Peyer's patch (tissue), 4 donors: Measurements from ENCODE around the gene BRAF.
A peak's percentile ranks its signal among the peaks of the same experiment; 100 is the strongest.

ENCODE experiments used
- CTCF ChIP-seq, 6 experiments: fragments of 450-650 bp in 4 of 6; fragments of 200-600 bp in 2 of 6; sonication (generic) in 1 of 6; IDR thresholded peaks; one replicate each; pipeline ENCODE4 v1.5.1; 2017 to 2019; ENCODE audit warnings: antibody characterized with exemption in 6 of 6, mild to moderate bottlenecking in 3 of 6, moderate library complexity in 1 of 6
- POLR2A ChIP-seq, 2 donors: fragments of 450-650 bp; IDR thresholded peaks; one replicate each; pipeline ENCODE4 v1.5.1; 2017; ENCODE audit warnings: antibody characterized with exemption in 2 of 2, mild to moderate bottlenecking in 2 of 2, moderate library complexity in 2 of 2

GRCh38 chr7:140924019-140924820 lies 509 bp downstream of the BRAF start:
- TF ChIP-seq POLR2A (IDR thresholded peaks at IDR 0.05): peak in 1 of 2 donors; percentile 39
- TF ChIP-seq CTCF (IDR thresholded peaks at IDR 0.05): peak in 3 of 6 experiments; percentile 6 to 36 (median 30)
